GM12873 (cell line): ENCODE results near the gene ITFG1.

ENCODE experiments used
- TF ChIP-seq, protein P1 (sequence below): IDR thresholded peaks from 2 replicates; pipeline ENCODE4 v1.5.1; 2012; ENCODE audit warnings: low read depth, mild to moderate bottlenecking, moderate library complexity, low read length, control low read depth; ENCODE audit not compliant: insufficient read depth; ENCODE audit errors: missing control alignments

ITFG1 gene

DNA sequence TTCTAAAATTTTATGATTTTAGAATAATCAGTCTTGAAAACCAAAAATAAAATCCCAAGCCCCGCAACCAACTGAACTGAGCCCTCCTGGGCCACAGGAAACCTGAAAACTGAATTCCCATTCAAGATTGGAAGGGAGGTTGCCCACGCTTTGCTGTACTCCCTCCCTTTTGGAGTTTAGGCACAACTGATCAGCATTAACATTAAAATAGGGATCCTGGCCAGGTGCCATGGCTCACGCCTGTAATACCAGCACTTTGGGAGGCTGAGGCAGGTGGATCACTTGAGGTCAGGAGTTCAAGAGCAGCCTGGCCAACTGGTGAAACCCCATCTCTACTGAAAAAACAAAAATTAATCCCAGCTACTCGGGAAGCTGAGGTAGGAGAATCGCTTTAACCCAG lies 264.4 kb downstream of the ITFG1 start:
- TF ChIP-seq, protein P1, sequence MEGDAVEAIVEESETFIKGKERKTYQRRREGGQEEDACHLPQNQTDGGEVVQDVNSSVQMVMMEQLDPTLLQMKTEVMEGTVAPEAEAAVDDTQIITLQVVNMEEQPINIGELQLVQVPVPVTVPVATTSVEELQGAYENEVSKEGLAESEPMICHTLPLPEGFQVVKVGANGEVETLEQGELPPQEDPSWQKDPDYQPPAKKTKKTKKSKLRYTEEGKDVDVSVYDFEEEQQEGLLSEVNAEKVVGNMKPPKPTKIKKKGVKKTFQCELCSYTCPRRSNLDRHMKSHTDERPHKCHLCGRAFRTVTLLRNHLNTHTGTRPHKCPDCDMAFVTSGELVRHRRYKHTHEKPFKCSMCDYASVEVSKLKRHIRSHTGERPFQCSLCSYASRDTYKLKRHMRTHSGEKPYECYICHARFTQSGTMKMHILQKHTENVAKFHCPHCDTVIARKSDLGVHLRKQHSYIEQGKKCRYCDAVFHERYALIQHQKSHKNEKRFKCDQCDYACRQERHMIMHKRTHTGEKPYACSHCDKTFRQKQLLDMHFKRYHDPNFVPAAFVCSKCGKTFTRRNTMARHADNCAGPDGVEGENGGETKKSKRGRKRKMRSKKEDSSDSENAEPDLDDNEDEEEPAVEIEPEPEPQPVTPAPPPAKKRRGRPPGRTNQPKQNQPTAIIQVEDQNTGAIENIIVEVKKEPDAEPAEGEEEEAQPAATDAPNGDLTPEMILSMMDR, result no peak

DNA sequence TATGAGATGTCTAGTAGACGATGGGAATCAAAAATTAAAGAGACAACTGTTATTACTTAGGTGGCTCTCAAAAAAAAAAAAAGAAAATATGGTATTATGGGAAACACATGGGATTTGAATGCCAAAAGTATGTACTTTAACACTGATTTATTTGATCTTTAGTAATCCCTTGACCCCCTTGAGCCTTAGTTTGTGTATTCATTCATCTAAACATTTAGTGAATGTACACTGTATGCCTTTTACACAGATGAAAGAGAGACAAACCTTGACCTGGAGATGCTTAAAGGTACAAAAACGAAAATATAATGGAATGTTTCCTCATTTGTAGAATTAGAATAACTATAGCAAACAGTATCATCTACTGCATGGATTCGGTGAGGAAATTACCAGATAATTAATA lies 278.5 kb downstream of the ITFG1 start:
- TF ChIP-seq, protein P1, result no peak

DNA sequence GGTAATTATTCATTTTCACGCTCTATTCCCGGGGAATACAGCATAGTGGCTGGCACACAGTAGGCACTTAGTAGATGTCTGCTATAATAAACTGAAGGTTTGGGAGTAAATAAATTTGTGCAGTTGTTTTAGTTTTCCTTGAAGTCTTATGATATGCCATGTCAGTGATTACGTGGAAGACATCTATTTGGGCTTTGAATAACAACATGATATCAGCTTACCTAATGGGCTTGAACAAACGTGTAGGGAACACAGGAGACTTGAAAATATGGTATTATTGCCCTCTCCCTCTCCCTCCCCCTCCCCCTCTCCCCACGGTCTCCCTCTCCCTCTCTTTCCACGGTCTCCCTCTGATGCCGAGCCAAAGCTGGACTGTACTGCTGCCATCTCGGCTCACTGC lies 280.8 kb downstream of the ITFG1 start:
- TF ChIP-seq, protein P1, result no peak

DNA sequence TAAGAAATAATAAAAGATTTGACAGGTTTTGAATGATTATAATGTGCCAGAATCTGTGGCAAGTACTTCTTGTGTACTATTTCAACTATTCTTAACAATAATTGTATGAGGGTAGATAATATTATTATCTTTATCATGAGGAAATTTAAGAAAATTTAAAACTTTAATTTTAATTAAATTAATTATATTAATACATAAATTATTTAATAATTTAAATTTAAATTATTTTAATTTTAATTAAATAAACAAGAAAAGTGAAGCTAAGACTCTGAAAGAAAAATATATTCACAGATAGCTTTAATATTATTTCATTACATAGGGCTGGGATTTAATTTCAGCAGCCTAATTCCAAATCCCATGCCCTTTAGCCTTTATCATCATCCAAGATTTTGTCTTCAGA lies 285.7 kb downstream of the ITFG1 start:
- TF ChIP-seq, protein P1, result no peak

DNA sequence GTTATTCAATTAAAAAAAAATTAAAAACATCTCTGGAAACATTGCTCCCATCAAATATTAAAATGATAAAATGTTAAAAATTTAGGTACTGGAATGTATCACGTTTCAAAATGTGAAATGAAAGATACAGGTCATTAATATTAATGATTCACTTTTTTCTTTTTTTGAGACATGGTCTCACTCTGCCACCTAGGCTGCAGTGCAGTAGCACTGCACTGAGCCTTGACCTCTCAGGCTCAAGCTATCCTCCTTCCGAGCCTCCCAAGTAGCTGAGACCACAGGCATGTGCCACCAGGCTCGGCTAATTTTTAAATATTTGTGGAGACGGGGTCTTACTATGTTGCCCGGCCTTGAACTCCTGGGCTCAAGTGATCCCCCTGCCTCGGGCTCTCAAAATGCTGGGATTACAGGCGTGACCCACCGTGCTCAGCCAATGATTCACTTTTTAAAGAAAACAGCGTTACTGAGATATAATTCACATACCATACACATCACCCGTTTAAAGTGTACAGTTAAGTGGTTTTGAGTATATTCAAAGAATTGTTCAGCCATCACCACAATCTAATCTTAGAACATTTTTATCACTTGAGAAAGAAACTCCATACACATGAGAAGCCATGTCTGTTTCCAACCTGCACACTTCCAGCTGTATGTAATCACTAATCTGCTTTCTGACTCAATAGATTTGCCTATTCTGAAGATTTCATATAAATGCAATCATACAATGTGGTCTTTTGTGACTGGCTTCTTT lies 298.0 kb downstream of the ITFG1 start:
- TF ChIP-seq, protein P1, result no peak

DNA sequence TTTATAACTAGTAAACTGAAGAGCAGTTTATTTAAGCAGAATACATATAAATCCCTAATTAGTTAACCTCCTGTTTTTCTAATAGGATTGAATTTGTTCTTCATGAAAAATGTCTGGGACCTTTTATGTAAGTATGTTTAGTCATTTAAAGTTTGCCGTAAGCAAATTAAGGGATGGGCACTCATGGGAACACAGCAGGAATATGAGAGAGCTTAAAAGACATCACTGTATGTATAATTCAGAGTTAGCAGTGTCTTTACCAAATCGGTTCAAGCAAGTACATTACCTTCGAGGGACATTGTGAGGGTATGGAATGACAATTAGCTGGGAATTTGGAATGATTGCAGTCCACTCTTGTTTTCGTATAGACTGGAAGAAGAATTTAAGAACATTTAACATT lies 299.4 kb downstream of the ITFG1 start:
- TF ChIP-seq, protein P1, result no peak

DNA sequence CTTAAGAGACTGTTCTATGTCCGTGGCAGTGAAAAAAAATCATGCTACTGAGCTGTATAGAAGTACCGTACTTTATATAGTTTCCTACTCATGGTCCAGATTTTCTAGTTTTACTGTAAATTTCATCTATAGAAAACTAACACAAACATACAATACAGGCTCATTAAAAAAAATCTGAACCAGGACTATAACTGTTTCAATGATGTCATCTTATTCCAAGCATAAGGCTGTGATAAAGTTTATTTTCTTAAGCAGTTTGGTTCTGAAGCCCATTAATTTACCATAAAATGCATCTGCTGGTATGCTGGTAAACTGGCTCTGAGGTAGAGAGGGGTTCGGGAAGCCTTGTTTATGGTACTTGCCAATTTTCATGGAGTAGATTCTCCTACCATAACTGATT lies 300.4 kb downstream of the ITFG1 start:
- TF ChIP-seq, protein P1, result no peak

DNA sequence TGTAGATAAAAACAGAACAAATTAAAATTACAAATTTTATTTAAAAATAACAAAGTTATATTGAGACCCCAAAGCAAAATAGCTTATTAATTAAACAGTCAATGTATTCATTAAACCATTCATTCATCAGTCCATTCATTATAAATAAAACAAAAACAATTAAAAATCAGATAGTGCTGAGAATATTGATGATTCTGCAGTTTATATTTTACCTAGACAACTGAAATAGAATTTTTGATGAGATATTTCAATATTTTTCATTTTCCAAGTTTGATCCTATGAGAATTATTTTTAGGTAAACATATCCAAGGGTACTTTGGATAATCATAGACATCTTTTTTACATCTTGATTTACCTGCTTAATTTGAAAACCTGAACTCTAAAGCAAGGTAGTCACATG lies 301.9 kb downstream of the ITFG1 start:
- TF ChIP-seq, protein P1, result no peak
